WERI-Rb-1 (cell line): Measurements from ENCODE around the gene CBX1.

Source experiments
- DNase-seq: peaks from one replicate; pipeline ENCODE4 v3.0.0-alpha.2; 2020
- H3K27ac ChIP-seq: fragments of 250-450 bp; sonication (Bioruptor Pico); 2 replicates; pipeline ENCODE4 v1.5.1; 2020; ENCODE audit warnings: mild to moderate bottlenecking, moderate library complexity
- H3K27me3 ChIP-seq: fragments of 250-450 bp; sonication (Bioruptor Pico); 2 replicates; pipeline ENCODE4 v1.5.1; 2021; ENCODE audit warnings: mild to moderate bottlenecking, low read depth, moderate library complexity; ENCODE audit not compliant: insufficient read depth, severe bottlenecking
- H3K36me3 ChIP-seq: fragments of 250-450 bp; sonication (Bioruptor Pico); 2 replicates; pipeline ENCODE4 v1.5.1; 2020; ENCODE audit warnings: mild to moderate bottlenecking, moderate library complexity
- H3K4me3 ChIP-seq: 2 replicates; pipeline ENCODE4 v1.5.1; 2011; ENCODE audit warnings: low read depth, mild to moderate bottlenecking, control low read depth, low read length
- H3K9me3 ChIP-seq: fragments of 250-450 bp; sonication (Bioruptor Pico); 2 replicates; pipeline ENCODE4 v1.5.1; 2021; ENCODE audit warnings: mild to moderate bottlenecking, moderate library complexity; ENCODE audit not compliant: severe bottlenecking
- TF ChIP-seq, protein P1 (sequence below): IDR thresholded peaks from 2 replicates; pipeline ENCODE4 v1.5.1; 2011; ENCODE audit warnings: low read depth, mild to moderate bottlenecking, control low read depth, inconsistent platforms, low read length

Gene CBX1

DNA sequence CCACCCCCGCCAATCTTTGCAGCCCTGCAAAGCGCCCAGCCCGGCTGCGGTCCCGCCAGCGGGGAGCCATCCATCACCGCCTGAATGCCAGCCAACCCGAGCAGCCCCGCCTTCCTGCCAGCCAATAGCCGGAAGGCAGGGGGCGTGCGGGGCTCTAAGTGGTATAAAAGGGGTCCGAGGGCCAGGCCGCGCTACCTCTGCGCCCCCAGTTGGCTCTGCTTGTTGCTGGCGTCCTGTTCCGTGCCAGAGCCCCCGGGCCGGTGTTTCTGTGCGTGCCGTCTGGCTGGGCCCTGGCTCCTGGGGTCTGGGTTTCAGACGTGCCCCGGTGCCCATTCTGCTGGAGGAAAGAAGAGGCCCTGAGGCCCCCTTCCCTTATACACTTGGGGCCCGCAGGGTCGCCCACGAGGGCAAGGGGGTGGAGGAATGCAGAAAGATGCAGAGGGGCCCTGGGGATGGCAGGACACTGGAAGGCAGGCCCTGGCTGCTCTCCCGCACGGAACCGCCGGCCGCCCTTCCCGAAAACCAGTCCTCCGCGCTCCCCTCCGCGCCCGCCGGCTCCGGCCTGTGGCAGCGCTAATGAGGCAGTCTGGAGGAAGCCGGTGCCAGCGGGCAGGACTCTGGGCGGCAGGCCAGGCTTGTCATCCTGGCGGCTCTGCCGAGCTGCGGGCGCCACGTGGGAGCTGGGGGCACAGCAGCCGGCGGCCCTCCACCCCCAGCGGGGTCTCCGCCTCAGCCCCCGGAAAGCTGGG, 77.7 kb downstream of the CBX1 start:
- Histone ChIP-seq H3K4me3 (peak overlapping the region; percentile 46), H3K9me3 (no peaks in the 10 kb centered on the region), H3K27me3 (peaks cover 5% of the 10 kb centered on the region), H3K27ac (no peak overlapping the region), H3K36me3 (no peaks in the 10 kb centered on the region)
- TF ChIP-seq, protein P1, sequence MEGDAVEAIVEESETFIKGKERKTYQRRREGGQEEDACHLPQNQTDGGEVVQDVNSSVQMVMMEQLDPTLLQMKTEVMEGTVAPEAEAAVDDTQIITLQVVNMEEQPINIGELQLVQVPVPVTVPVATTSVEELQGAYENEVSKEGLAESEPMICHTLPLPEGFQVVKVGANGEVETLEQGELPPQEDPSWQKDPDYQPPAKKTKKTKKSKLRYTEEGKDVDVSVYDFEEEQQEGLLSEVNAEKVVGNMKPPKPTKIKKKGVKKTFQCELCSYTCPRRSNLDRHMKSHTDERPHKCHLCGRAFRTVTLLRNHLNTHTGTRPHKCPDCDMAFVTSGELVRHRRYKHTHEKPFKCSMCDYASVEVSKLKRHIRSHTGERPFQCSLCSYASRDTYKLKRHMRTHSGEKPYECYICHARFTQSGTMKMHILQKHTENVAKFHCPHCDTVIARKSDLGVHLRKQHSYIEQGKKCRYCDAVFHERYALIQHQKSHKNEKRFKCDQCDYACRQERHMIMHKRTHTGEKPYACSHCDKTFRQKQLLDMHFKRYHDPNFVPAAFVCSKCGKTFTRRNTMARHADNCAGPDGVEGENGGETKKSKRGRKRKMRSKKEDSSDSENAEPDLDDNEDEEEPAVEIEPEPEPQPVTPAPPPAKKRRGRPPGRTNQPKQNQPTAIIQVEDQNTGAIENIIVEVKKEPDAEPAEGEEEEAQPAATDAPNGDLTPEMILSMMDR: peak; percentile 34
- peak; percentile 78 for DNase-seq

GRCh38 chr17:48022901-48023300, 78.4 kb downstream of the CBX1 start:
- Histone ChIP-seq H3K27ac (no peak overlapping the region), H3K27me3 (peaks cover 5% of the 10 kb centered on the region), H3K9me3 (no peaks in the 10 kb centered on the region), H3K4me3 (no peak overlapping the region), H3K36me3 (no peaks in the 10 kb centered on the region)
- TF ChIP-seq, protein P1: no peak
- no peak for DNase-seq

GRCh38 chr17:48021934-48022333, 79.3 kb downstream of the CBX1 start:
- H3K27me3 ChIP-seq: peaks cover 5% of the 10 kb centered on the region
- no peak overlapping the region for H3K27ac ChIP-seq
- no peak overlapping the region for H3K4me3 ChIP-seq
- DNase-seq: no peak
- H3K9me3 ChIP-seq: no peaks in the 10 kb centered on the region
- no peaks in the 10 kb centered on the region for H3K36me3 ChIP-seq
- TF ChIP-seq, protein P1: no peak
